ENCODE data around the gene ZNF273.

DNA sequence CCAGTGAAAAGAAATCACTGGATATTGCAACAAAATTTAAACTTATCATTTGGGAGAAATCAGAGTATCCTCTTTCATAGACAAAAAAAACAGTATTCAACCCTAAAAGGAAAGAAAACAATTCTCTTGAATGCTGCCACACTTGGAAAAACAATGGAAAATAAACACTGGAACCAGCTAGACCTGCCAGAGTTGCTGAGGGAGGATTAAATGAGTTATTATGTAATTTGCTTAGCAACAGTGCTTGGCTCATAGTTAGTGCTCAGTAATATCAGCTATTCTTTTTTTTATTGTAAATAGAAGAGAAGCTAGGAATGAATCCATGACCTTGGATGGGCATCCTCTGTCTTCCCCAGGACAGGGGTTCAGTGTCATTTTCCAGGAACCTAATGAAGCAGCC lies 11.0 kb upstream of the ZNF273 start:
- no peak for TF ChIP-seq POLR2A (IDR thresholded peaks at IDR 0.05)
- TF ChIP-seq, protein P1, sequence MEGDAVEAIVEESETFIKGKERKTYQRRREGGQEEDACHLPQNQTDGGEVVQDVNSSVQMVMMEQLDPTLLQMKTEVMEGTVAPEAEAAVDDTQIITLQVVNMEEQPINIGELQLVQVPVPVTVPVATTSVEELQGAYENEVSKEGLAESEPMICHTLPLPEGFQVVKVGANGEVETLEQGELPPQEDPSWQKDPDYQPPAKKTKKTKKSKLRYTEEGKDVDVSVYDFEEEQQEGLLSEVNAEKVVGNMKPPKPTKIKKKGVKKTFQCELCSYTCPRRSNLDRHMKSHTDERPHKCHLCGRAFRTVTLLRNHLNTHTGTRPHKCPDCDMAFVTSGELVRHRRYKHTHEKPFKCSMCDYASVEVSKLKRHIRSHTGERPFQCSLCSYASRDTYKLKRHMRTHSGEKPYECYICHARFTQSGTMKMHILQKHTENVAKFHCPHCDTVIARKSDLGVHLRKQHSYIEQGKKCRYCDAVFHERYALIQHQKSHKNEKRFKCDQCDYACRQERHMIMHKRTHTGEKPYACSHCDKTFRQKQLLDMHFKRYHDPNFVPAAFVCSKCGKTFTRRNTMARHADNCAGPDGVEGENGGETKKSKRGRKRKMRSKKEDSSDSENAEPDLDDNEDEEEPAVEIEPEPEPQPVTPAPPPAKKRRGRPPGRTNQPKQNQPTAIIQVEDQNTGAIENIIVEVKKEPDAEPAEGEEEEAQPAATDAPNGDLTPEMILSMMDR (IDR thresholded peaks at IDR 0.05): no peak

Measured in suprapubic skin (tissue), 3 donors.